DOHH2 (cell line): ENCODE measurements around the gene PCSK9.

Source experiments
- EZH2phosphoT487 ChIP-seq: fragments of 200-600 bp; sonication (generic); IDR thresholded peaks from 2 replicates; pipeline ENCODE4 v1.6.1; 2017; ENCODE audit warnings: borderline replicate concordance, mild to moderate bottlenecking, antibody characterized with exemption, low read length, moderate library complexity, mixed read lengths
- TF ChIP-seq, protein P1 (sequence below): fragments of 200-600 bp; sonication (generic); IDR thresholded peaks from one replicate; pipeline ENCODE4 v1.5.1; 2014; ENCODE audit warnings: antibody characterized with exemption, mild to moderate bottlenecking, low read depth, low read length; ENCODE audit not compliant: poor library complexity, severe bottlenecking

GRCh38 chr1:55095095-55095494 lies 55.7 kb downstream of the PCSK9 start:
- TF ChIP-seq, protein P1, sequence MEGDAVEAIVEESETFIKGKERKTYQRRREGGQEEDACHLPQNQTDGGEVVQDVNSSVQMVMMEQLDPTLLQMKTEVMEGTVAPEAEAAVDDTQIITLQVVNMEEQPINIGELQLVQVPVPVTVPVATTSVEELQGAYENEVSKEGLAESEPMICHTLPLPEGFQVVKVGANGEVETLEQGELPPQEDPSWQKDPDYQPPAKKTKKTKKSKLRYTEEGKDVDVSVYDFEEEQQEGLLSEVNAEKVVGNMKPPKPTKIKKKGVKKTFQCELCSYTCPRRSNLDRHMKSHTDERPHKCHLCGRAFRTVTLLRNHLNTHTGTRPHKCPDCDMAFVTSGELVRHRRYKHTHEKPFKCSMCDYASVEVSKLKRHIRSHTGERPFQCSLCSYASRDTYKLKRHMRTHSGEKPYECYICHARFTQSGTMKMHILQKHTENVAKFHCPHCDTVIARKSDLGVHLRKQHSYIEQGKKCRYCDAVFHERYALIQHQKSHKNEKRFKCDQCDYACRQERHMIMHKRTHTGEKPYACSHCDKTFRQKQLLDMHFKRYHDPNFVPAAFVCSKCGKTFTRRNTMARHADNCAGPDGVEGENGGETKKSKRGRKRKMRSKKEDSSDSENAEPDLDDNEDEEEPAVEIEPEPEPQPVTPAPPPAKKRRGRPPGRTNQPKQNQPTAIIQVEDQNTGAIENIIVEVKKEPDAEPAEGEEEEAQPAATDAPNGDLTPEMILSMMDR, result no peak
- TF ChIP-seq EZH2phosphoT487, result no peak
